Caki2 (cell line): ENCODE results near the gene TMEM196. TPM values are rescaled to one million over a fixed set of nuclear protein-coding genes. Genes with fewer than 3 reads are reported as not detected.
"Not testable (repeated sequence)": the region's sequence is repeated elsewhere in the genome, so short reads cannot be mapped to it uniquely, and the experiment has no call there.

Experiments used
- DNase-seq: peaks from one replicate; pipeline ENCODE4 v3.0.0-alpha.2; 2015; ENCODE audit warnings: low read depth
- in situ Hi-C: cut with HindIII; loops from 2 replicates; pipeline ENCODE4 v1.10.0; 2016; ENCODE audit warnings: low sequenced_read_pairs, low pct_unique_long_range_greater_than_20kb, mixed read lengths
- total RNA-seq: library from RNA; depleted of rRNA; stranded (reverse); fragments of >200 nt; shearing (Covaris generic); gene quantifications from 2 replicates; pipeline ENCODE4 v1.2.3, GENCODE V29; 2014; ENCODE audit warnings: low replicate concordance

Gene TMEM196
- total RNA-seq, 1 experiment from 2014 or later = not detected

DNA sequence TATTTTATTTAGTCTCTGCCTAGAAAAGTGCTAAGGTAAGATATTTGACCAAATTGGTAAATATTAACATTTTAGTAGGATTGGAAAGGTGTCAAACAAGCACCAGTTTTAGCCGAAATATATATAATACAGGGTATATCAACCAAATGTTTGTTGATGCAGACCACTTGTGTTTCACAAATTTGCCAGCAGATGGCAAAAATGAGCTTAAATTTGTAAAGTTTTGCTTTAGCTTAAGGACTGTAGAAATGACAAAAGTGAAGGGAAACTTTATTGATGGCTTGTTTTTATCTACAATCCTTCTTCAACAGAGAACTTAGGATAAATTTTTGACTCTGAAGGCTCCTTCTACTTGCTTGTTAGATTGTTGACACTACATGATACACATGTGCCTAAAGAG is 59.7 kb downstream of the TMEM196 start:
- peak; percentile 58 for DNase-seq
- in situ Hi-C loops = loop anchor here (25.0 kb wide), 1 partner anchor 874 kb away; no protein-coding TSS in a partner anchor

DNA sequence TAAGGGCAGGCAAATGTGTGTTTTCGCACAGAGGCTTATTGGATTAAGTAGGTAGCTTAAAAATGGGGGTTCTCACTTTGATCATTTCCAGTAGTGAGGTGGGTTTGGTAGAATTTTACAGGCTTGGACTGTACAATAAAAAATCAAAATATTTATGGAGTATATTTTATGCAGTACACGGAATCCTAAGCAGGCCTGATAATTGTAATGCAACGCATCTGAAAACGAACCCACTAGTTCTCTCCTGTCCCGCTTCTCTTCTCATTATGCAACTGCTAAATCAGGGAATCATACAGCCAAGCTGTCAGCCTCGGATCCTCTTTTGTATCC is 64.2 kb downstream of the TMEM196 start:
- in situ Hi-C loops = loop anchor here (25.0 kb wide), 1 partner anchor 878 kb away; no protein-coding TSS in a partner anchor
- DNase-seq = no peak

DNA sequence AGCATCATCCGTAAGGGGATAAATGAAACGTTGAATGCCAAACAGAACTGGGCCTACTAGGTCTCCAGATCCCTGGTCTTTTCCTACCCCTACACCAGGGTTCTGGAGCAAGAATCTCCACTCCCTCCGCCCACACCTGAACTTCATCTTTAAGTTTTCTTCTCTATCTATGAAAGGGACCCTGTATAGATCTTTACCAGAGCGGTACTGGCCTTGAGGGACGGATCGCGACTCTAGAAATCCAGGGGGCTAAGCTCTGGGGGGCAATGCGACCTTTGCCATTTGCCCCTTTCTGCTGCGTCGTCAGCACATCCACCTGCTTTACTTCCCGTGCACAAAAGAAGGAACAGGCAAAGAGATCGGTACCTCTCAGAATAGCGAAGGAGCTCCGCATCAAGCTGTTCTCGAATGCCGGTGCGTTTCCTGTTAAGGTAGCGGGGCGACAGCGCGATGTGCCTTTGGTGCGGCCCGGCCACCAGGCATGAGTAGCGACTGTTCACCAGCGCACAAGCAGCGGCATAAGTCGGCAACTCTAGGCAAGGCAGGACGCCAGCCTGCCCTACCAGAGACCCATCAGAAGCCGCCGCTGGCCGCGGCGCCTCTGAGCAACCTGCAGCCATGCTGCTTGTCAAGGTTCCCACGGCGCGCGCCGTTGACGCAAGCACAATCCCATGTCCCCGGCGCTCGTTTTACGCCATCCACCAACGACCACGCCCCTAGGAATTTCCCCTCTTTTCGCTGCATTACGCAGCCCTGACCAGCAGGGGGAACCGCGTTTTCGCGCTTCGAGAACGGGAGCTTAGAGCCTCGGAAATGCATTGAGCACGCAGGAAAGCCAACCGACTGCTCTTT is 64.8 kb downstream of the TMEM196 start, which contains the start of gene POLR1F:
TSS of gene POLR1F (minus strand) at position 641 of the 852 bp plus-strand sequence. CDS start at position 620, 21 bp downstream.
- DNase-seq = peak; percentile 96
- in situ Hi-C loops = loop anchor here (25.0 kb wide), 1 partner anchor 879 kb away; no protein-coding TSS in a partner anchor

DNA sequence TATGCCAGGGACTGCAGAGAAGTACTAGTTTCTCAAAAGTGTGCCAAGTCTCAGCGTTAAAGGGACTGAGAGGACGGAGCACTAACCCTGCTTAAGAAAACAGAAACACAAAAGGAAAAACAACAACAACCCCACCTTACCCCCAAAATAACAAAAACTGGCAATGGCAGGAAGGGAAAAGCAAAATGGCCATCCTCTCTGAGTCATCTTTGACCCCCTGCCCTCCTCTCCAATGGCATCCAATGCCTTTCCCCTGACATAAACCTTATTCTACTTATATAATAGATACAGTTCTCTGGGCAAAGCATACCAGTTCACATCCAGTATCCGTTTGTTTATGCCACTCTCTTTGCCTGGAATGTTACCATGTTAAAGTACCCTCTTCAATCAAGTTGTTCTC is 66.2 kb downstream of the TMEM196 start:
- in situ Hi-C loops = loop anchor here (25.0 kb wide), 1 partner anchor 880 kb away; no protein-coding TSS in a partner anchor
- peak; percentile 36 for DNase-seq

DNA sequence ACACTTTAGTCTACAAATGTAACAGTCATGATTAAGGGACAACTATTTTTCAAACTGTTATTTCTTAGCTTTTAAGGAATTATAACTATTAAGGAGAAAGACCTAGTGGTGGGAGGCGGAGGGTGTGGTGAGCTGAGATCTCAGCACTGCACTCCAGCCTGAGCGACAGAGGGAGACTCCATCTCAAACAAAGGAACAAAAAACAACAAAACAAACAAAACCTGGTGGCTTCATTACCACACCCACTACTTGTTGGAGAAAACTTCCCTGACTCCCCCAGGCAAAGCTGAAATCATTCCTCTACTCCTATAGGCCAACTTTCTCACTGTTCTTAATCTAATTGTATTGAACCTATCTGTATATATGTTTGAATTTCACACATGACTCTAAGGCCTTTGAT is 67.8 kb downstream of the TMEM196 start:
- in situ Hi-C loops = loop anchor here (25.0 kb wide), 1 partner anchor 882 kb away; no protein-coding TSS in a partner anchor
- no peak for DNase-seq

DNA sequence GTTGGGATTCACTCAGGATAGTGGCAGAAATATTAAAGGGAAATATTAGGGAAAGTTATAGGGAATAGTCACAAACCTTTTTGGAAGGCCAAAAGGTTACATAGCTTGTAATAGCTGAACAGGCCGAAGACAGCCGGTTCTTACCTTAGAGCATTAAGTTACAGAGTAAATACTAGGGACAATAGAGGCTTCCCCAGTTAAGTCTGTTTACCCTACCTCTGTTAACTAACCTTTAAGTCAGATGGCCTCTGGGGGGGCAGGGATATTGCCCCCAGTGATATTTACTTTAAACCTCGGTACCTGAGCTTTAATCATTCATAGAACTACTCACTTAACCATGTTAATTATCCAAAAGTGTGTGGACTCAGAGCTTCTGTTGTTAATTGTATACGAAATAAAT is 71.9 kb downstream of the TMEM196 start:
- in situ Hi-C loops = loop anchor here (25.0 kb wide), 1 partner anchor 886 kb away; no protein-coding TSS in a partner anchor
- DNase-seq = no peak

DNA sequence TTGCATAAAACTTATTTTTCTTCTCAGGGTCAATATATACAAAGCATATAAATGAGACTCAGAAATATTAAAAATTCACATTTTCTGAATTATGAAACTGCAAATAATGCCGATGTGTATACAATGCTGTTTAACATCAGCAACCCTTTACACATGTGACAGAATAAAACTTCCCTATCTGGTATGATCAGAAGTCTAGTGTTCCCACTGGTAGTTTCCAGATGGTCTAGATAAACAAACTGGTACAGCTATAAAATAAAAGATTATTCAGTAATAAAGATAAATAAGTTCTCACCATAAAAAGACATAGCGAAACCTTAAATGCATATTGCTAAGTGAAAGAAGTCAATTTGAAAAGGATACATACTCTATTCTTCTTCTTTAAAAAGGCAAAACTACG is 72.5 kb downstream of the TMEM196 start:
- no peak for DNase-seq
- in situ Hi-C loops = loop anchor here (25.0 kb wide), 1 partner anchor 886 kb away; no protein-coding TSS in a partner anchor

DNA sequence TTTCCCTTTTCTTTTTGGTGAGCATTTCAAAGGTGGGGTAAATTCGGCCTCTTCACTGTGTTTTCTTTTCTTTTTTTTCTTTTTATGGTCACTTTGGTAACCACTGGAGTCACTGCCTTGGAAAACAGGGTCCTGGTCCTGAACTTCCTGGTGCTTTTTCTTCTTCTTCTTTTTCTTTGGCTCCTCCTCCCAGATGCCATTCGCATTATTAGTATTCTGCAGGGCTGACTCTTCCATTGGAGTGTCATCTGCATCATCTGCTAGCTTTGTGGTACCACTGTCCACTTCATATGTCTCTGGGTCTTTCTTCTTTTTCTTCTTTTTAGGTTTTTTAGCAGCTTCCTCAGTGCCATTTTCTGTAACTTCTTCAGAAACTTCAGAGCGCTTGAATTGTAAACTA is 75.1 kb downstream of the TMEM196 start:
- no peak for DNase-seq
- in situ Hi-C loops = no loop called here

DNA sequence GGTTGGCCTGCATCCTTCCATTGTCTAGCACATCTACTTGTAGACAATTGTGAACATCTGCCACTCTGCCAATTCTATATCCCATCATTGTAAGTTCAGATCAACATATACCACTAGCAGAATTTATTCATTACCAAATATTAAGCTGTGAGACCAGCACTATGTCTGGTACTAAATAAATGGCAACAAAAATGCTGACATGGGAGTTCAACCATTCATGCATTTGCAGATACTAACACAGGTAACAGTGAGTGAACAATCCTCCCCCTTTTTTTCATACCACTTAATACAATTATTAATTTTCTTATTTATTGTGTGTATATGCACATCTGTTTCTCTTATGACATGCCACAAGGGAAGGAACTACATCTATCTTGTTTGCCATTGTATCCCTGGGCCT is 76.5 kb downstream of the TMEM196 start:
- no peak for DNase-seq
- in situ Hi-C loops = no loop called here

DNA sequence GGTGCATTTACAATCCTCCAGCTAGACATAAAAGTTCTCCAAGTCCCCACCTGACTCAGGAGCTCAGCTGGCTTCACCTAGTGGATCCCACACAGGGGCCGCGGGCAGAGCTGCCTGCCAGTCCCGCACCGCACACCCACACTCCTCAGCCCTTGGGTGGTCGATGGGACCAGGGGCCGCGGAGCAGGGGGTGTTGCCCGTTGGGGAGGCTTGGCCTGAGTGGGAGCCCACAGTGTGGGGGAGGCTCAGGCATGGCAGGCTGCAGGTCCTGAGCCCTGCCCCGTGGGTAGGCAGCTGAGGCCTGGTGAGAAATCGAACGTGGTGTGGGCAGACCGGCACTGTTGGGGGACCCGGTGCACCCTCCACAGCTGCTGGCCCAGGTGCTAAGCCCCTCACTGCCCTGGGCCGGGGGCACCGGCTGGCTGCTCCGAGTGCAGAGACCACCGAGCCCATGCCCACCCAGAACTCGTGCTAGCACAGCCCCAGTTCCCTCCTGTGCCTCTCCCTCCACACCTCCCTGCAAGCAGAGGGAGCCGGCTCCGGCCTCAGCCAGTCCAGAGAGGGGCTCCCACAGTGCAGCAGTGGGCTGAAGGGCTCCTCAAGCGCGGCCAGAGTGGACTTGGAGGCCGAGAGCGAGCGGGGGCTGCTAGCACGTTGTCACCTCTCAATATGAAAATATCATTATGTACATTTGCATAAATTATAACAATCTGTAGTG is 81.1 kb downstream of the TMEM196 start:
- no peak for DNase-seq
- in situ Hi-C loops = no loop called here

DNA sequence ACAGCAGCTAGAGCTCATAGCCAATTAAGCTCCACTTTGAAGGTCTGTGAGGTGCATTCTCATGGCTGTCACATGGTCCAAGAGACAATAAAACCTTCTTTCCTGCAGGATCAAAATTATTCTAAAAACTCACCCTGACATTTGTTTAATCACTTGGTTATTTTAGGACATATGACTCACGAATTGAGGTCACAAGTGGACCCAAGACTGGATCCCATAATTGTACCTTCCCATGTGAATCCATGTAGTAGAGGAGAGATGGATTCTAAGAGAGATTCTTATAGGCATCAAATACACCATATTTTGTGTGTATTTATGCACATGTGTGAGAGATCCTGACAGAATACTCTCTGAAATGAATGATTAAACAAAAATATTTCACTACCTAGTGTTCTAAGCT is 82.7 kb downstream of the TMEM196 start:
- in situ Hi-C loops = no loop called here

DNA sequence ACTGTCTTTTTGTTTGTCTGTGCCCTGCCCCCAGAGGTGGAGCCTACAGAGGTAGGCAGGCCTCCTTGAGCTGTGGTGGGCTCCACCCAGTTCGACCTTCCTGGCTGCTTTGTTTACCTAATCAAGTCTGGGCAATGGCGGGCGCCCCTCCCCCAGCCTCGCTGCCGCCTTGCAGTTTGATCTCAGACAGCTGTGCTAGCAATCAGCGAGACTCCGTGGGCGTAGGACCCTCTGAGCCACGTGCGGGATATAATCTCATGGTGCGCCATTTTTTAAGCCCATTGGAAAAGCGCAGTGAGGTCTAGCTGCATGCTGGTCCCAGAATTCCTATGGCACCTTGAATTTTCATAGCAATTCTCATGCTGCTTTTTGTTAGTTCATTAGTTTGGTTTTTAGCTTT is 84.3 kb downstream of the TMEM196 start:
- DNase-seq, in situ Hi-C loops: not testable (repeated sequence)

More for the DNA sequence above, 82.7 kb downstream of the TMEM196 start:
- no peak for DNase-seq

DNA sequence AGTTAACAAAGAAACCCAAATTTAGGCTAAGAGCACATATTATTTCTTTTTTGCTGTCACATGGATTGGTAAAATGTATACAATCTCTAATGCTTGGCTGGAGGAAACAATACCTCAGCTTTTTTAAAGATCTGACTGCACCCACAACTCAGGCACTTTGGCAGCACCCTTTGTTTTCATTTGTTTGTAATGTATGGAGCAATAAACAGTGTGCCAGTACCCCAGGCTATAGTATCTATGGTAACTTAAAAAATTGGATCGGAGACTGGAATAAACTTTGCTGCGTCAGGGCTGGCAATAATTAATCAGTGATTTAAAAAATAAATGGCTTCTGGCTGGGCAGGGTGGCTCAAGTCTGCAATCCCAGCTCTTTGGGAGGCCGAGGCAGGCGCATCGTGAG is 91.8 kb downstream of the TMEM196 start:
- in situ Hi-C loops = no loop called here
- DNase-seq = no peak

DNA sequence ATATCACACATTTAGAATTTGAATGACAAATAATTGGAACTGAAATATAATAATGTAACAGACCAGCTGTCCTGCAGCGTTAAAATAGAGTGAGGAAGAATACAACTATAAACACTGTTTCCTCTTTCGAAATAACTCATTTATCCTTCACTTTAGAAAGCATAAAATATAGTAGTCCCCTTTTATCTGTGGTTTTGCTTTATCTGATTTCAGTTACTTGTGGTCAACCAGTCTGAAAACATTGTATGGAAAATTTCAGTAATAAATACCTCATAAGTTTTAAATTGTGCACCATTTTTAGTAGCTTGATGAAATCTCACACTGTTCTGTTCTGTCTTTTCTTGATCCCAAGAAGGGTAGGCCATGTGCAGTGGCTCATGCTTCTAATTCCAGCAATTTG is 96.2 kb downstream of the TMEM196 start:
- in situ Hi-C loops = no loop called here
- no peak for DNase-seq

DNA sequence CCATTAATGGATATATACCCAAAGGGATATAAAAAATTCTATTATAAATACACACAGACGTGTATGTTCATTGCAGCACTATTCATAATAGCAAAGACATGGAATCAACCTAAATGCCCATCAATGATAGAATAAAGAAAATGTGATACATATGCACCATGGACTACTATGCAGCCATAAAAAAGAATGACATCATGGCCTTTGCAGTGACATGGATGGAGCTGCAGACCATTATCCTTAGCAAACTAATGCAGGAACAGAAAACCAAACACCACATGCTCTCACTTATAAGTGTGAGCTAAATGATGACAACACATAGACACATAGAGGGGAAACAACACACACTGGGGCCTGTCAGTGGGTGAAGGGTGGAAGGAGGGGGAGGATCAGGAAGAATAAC is 97.6 kb downstream of the TMEM196 start:
- in situ Hi-C loops = no loop called here
- no peak for DNase-seq

DNA sequence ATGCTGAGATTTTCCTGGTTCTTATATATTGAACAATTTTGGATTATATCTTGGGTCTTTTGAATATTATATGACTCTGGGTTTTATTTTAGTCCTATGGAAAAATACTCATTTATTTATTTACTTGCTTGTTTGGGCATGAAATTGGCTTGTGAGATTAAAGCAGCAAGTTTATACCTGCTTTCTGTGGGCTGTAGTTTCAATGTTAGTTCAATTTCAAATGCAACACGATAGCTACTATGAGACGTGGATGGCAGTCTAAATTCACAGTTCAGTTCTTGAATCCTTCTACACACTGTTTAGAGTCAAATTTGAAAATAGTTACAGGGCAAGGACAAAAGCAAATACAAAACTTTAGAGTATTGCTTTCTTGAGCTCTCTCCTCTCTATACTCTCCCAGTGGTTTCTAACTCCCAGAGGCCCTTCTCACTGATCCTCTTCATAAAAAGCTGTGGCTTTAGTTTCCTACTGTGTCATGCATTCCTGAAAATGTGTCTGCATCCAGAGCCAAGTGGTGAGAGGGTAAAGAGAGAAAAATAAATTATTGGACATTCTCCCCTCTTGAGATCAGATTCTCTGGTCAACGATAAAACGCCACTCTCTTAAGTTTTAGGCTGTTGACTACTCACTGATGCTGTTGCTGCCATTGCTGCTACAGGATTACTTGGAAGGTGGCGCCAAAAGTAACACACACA is 99.0 kb downstream of the TMEM196 start:
- in situ Hi-C loops = no loop called here
- DNase-seq = no peak

DNA sequence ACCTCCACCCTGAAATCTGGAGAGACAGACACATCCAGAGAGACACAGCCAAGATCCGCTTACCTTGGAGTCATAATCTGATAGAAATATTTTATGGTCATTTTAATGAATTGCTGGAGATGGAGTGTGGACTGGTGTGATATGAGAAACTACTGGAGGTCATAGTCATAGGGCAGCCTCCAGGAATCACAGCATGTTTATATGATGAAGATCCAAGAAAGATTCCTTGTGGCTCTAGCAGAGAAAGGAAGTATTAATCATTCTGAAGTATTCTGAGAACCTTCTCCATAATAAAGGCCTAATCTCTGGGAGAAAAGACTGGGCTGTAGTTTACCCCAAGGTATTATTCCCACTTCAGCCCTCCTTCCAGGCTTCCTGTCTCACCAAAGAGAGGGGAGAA is 102.6 kb downstream of the TMEM196 start:
- in situ Hi-C loops = no loop called here

More for the DNA sequence above, 102.6 kb downstream of the TMEM196 start:
- DNase-seq = no peak
